Hypothalamus (tissue), 51 donors: ENCODE data around the gene RBM27.
A peak's percentile ranks its signal among the peaks of the same experiment; 100 is the strongest.
"Not testable (repeated sequence)": the region's sequence is repeated elsewhere in the genome, so short reads cannot be mapped to it uniquely, and the experiment has no call there.

Experiments
- DNase-seq, 51 donors: peaks; one replicate each; lab custom pipeline; 2025; lab: John Stamatoyannopoulos, UW

RBM27 gene

GRCh38 chr5:146206257-146206656 lies 2.9 kb downstream of the RBM27 start:
- no peak for DNase-seq

- no peak for DNase-seq
Observed at GRCh38 chr5:146208916-146209522, 5.6 kb downstream of the RBM27 start.

- DNase-seq = no peak
Observed at GRCh38 chr5:146209714-146210113, 6.3 kb downstream of the RBM27 start.

GRCh38 chr5:146210810-146211209 lies 7.4 kb downstream of the RBM27 start:
- DNase-seq = not testable (repeated sequence)

- DNase-seq = no peak
Observed at GRCh38 chr5:146213210-146213826, 9.9 kb downstream of the RBM27 start.

- not testable (repeated sequence) for DNase-seq
Observed at GRCh38 chr5:146214881-146215280, 11.5 kb downstream of the RBM27 start.

- DNase-seq = no peak
Observed at GRCh38 chr5:146218168-146218567, 14.8 kb downstream of the RBM27 start.

GRCh38 chr5:146219243-146219642 lies 15.8 kb downstream of the RBM27 start:
- DNase-seq = no peak

GRCh38 chr5:146221234-146221633 lies 17.8 kb downstream of the RBM27 start:
- no peak for DNase-seq

- DNase-seq = no peak
Observed at GRCh38 chr5:146222005-146222404, 18.6 kb downstream of the RBM27 start.

GRCh38 chr5:146223179-146223578 lies 19.8 kb downstream of the RBM27 start:
- no peak for DNase-seq

- DNase-seq = no peak
Observed at GRCh38 chr5:146229222-146229621, 25.8 kb downstream of the RBM27 start.

- no peak for DNase-seq
Observed at GRCh38 chr5:146232223-146232622, 28.8 kb downstream of the RBM27 start.

GRCh38 chr5:146233441-146233840 lies 30.0 kb downstream of the RBM27 start:
- peak in 5 of 51 donors; percentile 1 to 39 (median 6) for DNase-seq

GRCh38 chr5:146238973-146239372 lies 35.6 kb downstream of the RBM27 start:
- no peak for DNase-seq

- no peak for DNase-seq
Observed at GRCh38 chr5:146240951-146241350, 37.5 kb downstream of the RBM27 start.

- no peak for DNase-seq
Observed at GRCh38 chr5:146243247-146243646, 39.8 kb downstream of the RBM27 start.

GRCh38 chr5:146248561-146248960 lies 45.2 kb downstream of the RBM27 start:
- no peak for DNase-seq

GRCh38 chr5:146249801-146250200 lies 46.4 kb downstream of the RBM27 start:
- no peak for DNase-seq
